ENCODE results near the gene CNOT2.

- TF ChIP-seq TSHZ2 (CRISPR knock-in tag; IDR thresholded peaks at IDR 0.05), result no peak
- TF ChIP-seq PATZ1 (CRISPR knock-in tag; IDR thresholded peaks at IDR 0.05; ENCODE audit: borderline replicate concordance), result no peak
- no peak for TF ChIP-seq OSR1 (CRISPR knock-in tag; IDR thresholded peaks at IDR 0.05)
- TF ChIP-seq CREB5 (CRISPR knock-in tag; IDR thresholded peaks at IDR 0.05; ENCODE audit: low read depth), result no peak
- TF ChIP-seq TOX (CRISPR knock-in tag; IDR thresholded peaks at IDR 0.05; ENCODE audit: borderline replicate concordance), result no peak
- no peak for TF ChIP-seq SNAI2 (CRISPR knock-in tag; IDR thresholded peaks at IDR 0.05)
- TF ChIP-seq ZFP30 (CRISPR knock-in tag; IDR thresholded peaks at IDR 0.05), result no peak
- TF ChIP-seq ZNF8 (CRISPR knock-in tag; IDR thresholded peaks at IDR 0.05), result no peak
- TF ChIP-seq ZNF565 (CRISPR knock-in tag; conservative IDR thresholded peaks at IDR 0.05; ENCODE audit: low read depth), result no peak
- no peak for TF ChIP-seq ZNF70 (CRISPR knock-in tag; IDR thresholded peaks at IDR 0.05)
Measured at GRCh38 chr12:70360218-70360617, 117.0 kb downstream of the CNOT2 start.

All from SK-N-SH treated with all-trans-retinoic acid at 6 μM for 48 hours (cell line).